Measurements from ENCODE around the gene OR52N2. TPM values are rescaled to one million over a fixed set of nuclear protein-coding genes. Genes with fewer than 3 reads are reported as not detected.

OR52N2 gene
- total RNA-seq, 1 experiment from 2014 or later, result not detected

DNA sequence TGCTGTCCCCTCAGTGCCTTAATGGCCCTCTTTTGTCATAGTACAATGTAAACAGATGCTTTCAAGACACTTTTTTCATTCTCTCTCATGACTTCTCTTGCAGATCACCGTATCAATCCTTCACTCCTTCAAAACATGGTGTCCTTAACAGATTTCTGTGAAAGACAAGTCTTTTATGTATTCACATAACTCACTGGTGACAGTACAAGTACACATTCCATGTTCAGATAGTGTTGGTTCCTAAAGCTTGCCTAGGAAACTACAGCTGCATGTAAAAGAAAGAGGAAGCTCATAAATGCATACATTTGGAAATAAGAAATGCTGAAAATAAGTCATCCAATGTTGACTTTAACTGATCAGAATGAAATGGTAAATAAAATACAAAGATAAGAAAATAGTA lies 38.0 kb downstream of the OR52N2 start:
- H2AFZ ChIP-seq, result no peak overlapping the region
- intact Hi-C loops (cut with micrococcal nuclease; ENCODE audit: unreplicated experiment), result no loop called here
- POLR2A ChIA-PET (ENCODE audit: unreplicated experiment), result no interaction called here
- H3K4me1 ChIP-seq (replicated peaks; ENCODE audit: insufficient read depth), result no peaks in the 10 kb centered on the region
- CTCF ChIA-PET, result no interaction called here
- H3K9me3 ChIP-seq (ENCODE audit: insufficient read depth, low read depth), result no peaks in the 10 kb centered on the region
- no peak overlapping the region for H3K4me3 ChIP-seq
- no peak overlapping the region for H3K27ac ChIP-seq
- H3K36me3 ChIP-seq (ENCODE audit: low read depth), result no peaks in the 10 kb centered on the region
- BruUV-seq (replicated peaks), result no TSS peak
- TF ChIP-seq, protein P1, sequence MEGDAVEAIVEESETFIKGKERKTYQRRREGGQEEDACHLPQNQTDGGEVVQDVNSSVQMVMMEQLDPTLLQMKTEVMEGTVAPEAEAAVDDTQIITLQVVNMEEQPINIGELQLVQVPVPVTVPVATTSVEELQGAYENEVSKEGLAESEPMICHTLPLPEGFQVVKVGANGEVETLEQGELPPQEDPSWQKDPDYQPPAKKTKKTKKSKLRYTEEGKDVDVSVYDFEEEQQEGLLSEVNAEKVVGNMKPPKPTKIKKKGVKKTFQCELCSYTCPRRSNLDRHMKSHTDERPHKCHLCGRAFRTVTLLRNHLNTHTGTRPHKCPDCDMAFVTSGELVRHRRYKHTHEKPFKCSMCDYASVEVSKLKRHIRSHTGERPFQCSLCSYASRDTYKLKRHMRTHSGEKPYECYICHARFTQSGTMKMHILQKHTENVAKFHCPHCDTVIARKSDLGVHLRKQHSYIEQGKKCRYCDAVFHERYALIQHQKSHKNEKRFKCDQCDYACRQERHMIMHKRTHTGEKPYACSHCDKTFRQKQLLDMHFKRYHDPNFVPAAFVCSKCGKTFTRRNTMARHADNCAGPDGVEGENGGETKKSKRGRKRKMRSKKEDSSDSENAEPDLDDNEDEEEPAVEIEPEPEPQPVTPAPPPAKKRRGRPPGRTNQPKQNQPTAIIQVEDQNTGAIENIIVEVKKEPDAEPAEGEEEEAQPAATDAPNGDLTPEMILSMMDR (conservative IDR thresholded peaks at IDR 0.05), result no peak
- no peak for TF ChIP-seq EZH2 (IDR thresholded peaks at IDR 0.05; ENCODE audit: low read depth)
- H3K79me2 ChIP-seq (ENCODE audit: low read depth), result no peaks in the 10 kb centered on the region
- H3K4me2 ChIP-seq, result no peak overlapping the region
- H4K20me1 ChIP-seq (ENCODE audit: insufficient read depth), result no peaks in the 10 kb centered on the region
- no peak for DNase-seq
- H3F3A ChIP-seq (ENCODE audit: insufficient read depth, low read depth), result no peaks in the 10 kb centered on the region
- H3K9me2 ChIP-seq (ENCODE audit: insufficient read depth), result no peaks in the 10 kb centered on the region
- H3K27me3 ChIP-seq (ENCODE audit: insufficient read depth, low read depth), result no peaks in the 10 kb centered on the region

DNA sequence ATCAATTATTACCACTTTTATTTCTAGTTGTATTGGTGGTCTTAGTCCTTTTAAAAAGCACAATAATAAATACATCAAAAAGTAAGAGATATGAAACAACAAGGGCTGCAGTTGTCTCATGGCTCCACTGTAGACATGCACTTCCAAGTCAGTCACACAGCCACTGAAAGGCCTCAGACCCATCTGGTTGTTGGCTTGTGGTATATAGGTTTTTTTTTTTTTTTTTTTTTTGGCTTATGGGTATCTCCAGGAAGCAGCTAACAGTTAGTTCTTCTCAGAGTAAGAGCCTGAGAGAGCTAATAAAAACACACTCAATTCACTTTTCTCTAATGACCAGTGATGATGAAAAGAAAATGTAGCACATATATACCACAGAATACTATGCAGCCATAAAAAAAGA lies 39.0 kb downstream of the OR52N2 start:
- CTCF ChIA-PET, result no interaction called here

DNA sequence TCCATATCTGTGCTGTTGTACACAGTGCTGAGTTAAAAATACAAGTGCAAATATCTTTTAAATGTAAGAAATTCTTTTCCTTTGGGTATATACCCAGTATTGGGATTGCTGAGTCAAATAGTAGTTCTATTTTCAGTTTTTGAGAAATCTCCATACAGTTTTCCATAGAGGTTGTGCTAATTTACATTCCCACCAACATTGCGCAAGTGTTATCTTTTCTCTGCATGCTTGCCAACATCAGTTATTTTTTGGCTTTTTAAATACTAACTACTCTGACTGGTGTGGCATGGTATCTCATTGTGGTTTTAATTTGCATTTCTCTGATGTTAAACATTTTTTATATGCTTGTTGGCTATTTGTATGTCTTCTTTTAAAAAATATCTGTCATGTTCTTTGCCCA lies 42.3 kb downstream of the OR52N2 start:
- intact Hi-C loops (cut with micrococcal nuclease; ENCODE audit: unreplicated experiment), result no loop called here
- CTCF ChIA-PET, result no interaction called here
- Histone ChIP-seq H4K20me1 (ENCODE audit: insufficient read depth) (no peaks in the 10 kb centered on the region), H3K4me3 (no peak overlapping the region), H3K4me2 (no peak overlapping the region), H3K9me2 (ENCODE audit: insufficient read depth) (no peaks in the 10 kb centered on the region), H3K79me2 (ENCODE audit: low read depth) (no peaks in the 10 kb centered on the region), H2AFZ (no peak overlapping the region), H3K36me3 (ENCODE audit: low read depth) (no peaks in the 10 kb centered on the region), H3K4me1 (replicated peaks; ENCODE audit: insufficient read depth) (no peaks in the 10 kb centered on the region), H3F3A (ENCODE audit: insufficient read depth, low read depth) (no peaks in the 10 kb centered on the region), H3K9me3 (ENCODE audit: insufficient read depth, low read depth) (no peaks in the 10 kb centered on the region), H3K27me3 (ENCODE audit: insufficient read depth, low read depth) (no peaks in the 10 kb centered on the region), H3K27ac (no peak overlapping the region)
- DNase-seq, result no peak
- POLR2A ChIA-PET (ENCODE audit: unreplicated experiment), result no interaction called here
- no peak for TF ChIP-seq EZH2 (IDR thresholded peaks at IDR 0.05; ENCODE audit: low read depth)
- TF ChIP-seq, protein P1 (conservative IDR thresholded peaks at IDR 0.05), result no peak
- no TSS peak for BruUV-seq (replicated peaks)

More for the DNA sequence above, 39.0 kb downstream of the OR52N2 start:
- intact Hi-C loops (cut with micrococcal nuclease; ENCODE audit: unreplicated experiment), result no loop called here
- no peak for TF ChIP-seq EZH2 (IDR thresholded peaks at IDR 0.05; ENCODE audit: low read depth)
- H3F3A ChIP-seq (ENCODE audit: insufficient read depth, low read depth), result no peaks in the 10 kb centered on the region
- no peak overlapping the region for H3K4me3 ChIP-seq
- no peaks in the 10 kb centered on the region for H4K20me1 ChIP-seq (ENCODE audit: insufficient read depth)
- no peak overlapping the region for H3K27ac ChIP-seq
- no peaks in the 10 kb centered on the region for H3K27me3 ChIP-seq (ENCODE audit: insufficient read depth, low read depth)
- no peak overlapping the region for H2AFZ ChIP-seq
- no peaks in the 10 kb centered on the region for H3K9me3 ChIP-seq (ENCODE audit: insufficient read depth, low read depth)
- no peaks in the 10 kb centered on the region for H3K9me2 ChIP-seq (ENCODE audit: insufficient read depth)
- POLR2A ChIA-PET (ENCODE audit: unreplicated experiment), result no interaction called here
- no peaks in the 10 kb centered on the region for H3K4me1 ChIP-seq (replicated peaks; ENCODE audit: insufficient read depth)
- no peak overlapping the region for H3K4me2 ChIP-seq
- DNase-seq, result no peak
- BruUV-seq (replicated peaks), result no TSS peak
- H3K79me2 ChIP-seq (ENCODE audit: low read depth), result no peaks in the 10 kb centered on the region
- H3K36me3 ChIP-seq (ENCODE audit: low read depth), result no peaks in the 10 kb centered on the region

DNA sequence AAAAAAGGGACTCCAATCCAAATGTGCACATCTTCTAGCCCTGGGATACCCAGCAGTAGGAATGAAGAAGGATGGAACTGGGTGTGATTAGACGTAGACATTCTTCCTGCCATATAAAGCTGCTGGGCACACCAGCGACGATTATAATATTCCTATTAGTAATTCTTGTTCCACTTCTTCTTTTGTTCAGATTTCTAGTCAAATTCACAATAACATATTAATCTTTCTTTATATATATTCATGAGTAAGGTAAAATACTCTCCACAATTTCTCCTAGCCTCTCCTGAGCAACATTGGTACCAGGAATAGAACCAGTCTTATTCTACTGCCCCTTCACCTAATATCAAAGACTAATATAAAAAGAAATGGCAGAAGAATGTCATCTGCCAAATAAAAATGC lies 48.9 kb downstream of the OR52N2 start, which contains the start of gene OR52E8:
Gene OR52E8, minus strand, starts transcription at position 101 of the 400 bp plus-strand sequence. Its CDS starts 0 bp downstream, at position 101.
- Histone ChIP-seq H3K9me2 (ENCODE audit: insufficient read depth) (no peaks in the 10 kb centered on the region), H4K20me1 (ENCODE audit: insufficient read depth) (no peaks in the 10 kb centered on the region), H3F3A (ENCODE audit: insufficient read depth, low read depth) (no peaks in the 10 kb centered on the region), H3K4me1 (replicated peaks; ENCODE audit: insufficient read depth) (no peaks in the 10 kb centered on the region), H3K4me3 (no peak within 1 kb of the TSS), H3K36me3 (ENCODE audit: low read depth) (no peaks in the 10 kb centered on the region), H3K27ac (no peak within 1 kb of the TSS), H3K9me3 (ENCODE audit: insufficient read depth, low read depth) (no peaks in the 10 kb centered on the region), H3K27me3 (ENCODE audit: insufficient read depth, low read depth) (no peaks in the 10 kb centered on the region), H3K79me2 (ENCODE audit: low read depth) (no peaks in the 10 kb centered on the region), H2AFZ (no peak within 1 kb of the TSS), H3K4me2 (no peak within 1 kb of the TSS)
- ChIA-PET POLR2A (ENCODE audit: unreplicated experiment) (no interaction called here), CTCF (no interaction called here)
- intact Hi-C loops (cut with micrococcal nuclease; ENCODE audit: unreplicated experiment), result no loop called here
- BruUV-seq (replicated peaks), result no TSS peak
- no peak for DNase-seq
- TF ChIP-seq EZH2 (IDR thresholded peaks at IDR 0.05; ENCODE audit: low read depth), result no peak
- TF ChIP-seq, protein P1 (conservative IDR thresholded peaks at IDR 0.05), result no peak

Measured in PC-9 (cell line).